Measurements from ENCODE around the gene MYBPH. TPM values are rescaled to one million over a fixed set of nuclear protein-coding genes. Genes with fewer than 3 reads are reported as not detected.

MYBPH gene
- total and polyA plus RNA-seq, 2 of the 13 experiments (the other 11 are each of a cell fraction or from before 2014, with no cell fraction given) = not detected

DNA sequence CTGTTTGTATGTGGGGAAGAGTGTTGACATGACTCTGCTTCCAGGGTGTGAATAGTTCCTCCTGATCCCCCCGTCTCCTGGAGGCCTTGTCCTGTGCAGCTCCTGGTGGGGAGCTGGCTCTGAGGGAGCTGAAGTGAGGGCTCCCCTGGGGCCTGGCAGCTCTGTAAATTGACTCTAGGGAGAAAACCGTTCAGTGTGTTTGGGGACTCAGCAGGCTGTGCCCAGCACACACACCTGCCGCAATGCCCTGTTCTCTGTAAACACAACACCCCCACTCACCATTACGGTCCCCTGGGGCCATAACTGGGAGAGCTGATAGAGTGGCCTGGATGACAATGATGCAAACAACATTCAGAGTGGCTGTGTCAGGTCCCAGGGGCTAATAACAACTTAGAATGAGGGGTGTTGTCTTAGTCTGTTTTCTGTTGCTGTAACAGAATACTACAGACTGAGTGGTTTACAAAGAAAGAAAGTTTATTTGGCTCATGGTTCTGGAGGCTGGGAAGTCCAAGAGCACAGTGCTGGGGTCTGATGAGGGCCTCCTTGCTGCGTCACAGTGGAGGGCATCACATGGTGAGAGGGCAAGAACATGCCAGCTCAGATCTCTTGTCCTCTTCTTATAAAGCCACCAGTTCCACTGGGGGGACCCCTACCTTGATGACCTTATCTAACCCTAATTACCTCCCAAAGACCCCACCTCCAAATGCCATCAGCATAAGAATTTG is 32.8 kb downstream of the MYBPH start:
- Histone ChIP-seq H3K4me1 (ENCODE audit: insufficient read depth, low read length) (0 out of 2 replicates have a peak, but pooled peaks cover 6% of the 10 kb centered on the region), H3K4me2 (ENCODE audit: low read depth, low read length) (no peak overlapping the region), H3K4me3 (replicated peaks in 1 of 3; ENCODE audit: insufficient read depth in 1 of 3, low read depth in 2 of 3, low read length in 3 of 3) (no peak overlapping the region), H3K27me3 (ENCODE audit: control insufficient read depth in 1 of 2, insufficient read depth in 2 of 2, low read length in 2 of 2) (peaks cover 2 to 12% of the 10 kb centered on the region in 2 experiments; a peak in 4 of 5 replicates), H3K36me3 (replicated peaks in 1 of 2; ENCODE audit: control insufficient read depth in 1 of 2, insufficient read depth in 2 of 2, low read length in 2 of 2) (no peaks in the 10 kb centered on the region), H3K9me3 (ENCODE audit: low read length) (no peaks in the 10 kb centered on the region), H2AFZ (ENCODE audit: low read length) (no peak overlapping the region), H3K79me2 (ENCODE audit: insufficient read depth, low read length) (no peaks in the 10 kb centered on the region), H3K27ac (ENCODE audit: extremely low read length, insufficient read depth, low read length) (no peak overlapping the region), H4K20me1 (ENCODE audit: insufficient read depth, low read length) (no peaks in the 10 kb centered on the region), H3K9ac (ENCODE audit: insufficient read depth, low read depth, low read length) (no peak overlapping the region)
- FAIRE-seq = no peak
- BruUV-seq (replicated peaks) = no TSS peak
- DNase-seq (ENCODE audit: low spot score) = no peak
- TF ChIP-seq ZNF564 (CRISPR knock-in tag; IDR thresholded peaks at IDR 0.05) (peak; percentile 92; the same call in 1 of the 2 replicates), ATF7-NPFF (CRISPR knock-in tag; IDR thresholded peaks at IDR 0.05; ENCODE audit: low read depth) (no peak), ZNF614 (CRISPR knock-in tag; IDR thresholded peaks at IDR 0.05; ENCODE audit: borderline replicate concordance) (no peak)
- TF ChIP-seq, protein P1, sequence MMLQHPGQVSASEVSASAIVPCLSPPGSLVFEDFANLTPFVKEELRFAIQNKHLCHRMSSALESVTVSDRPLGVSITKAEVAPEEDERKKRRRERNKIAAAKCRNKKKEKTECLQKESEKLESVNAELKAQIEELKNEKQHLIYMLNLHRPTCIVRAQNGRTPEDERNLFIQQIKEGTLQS (CRISPR knock-in tag; IDR thresholded peaks at IDR 0.05) = no peak
- POLR2A ChIA-PET = no interaction called here
- ATAC-seq = no peak
- WGBS (ENCODE audit: low lambda C conversion rate) = 42% methylated on average over 2 of the region's 5 CpGs
- in situ Hi-C loops (cut with HindIII; ENCODE audit: extremely low pct_ligation_motif_present, low pct_unique_long_range_greater_than_20kb) = no loop called here
- intact Hi-C loops (cut with micrococcal nuclease; ENCODE audit: unreplicated experiment) = no loop called here
- CTCF ChIA-PET (ENCODE audit: low intra/inter-chr PET ratio, low total read pairs) = no interaction called here

DNA sequence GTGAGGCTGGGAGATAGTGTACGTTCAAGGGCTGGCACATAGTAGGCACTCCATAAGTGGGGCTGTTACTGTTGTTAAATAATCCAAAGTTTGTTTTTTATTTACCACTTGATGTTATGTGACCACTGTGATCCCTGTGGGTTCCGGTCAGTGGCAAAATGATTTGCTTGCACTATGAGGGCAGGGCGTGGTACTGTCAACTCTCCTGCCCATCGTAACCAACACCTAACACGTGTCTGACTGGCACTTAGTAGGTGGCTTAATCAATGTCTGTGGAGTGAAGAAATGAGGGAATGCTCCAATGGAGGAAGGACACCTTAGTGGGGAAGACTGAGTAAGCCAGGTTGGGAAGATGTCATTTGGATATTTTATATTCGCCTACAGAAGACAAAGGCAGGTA is 33.5 kb downstream of the MYBPH start:
- Histone ChIP-seq H3K36me3 (replicated peaks in 1 of 2; ENCODE audit: control insufficient read depth in 1 of 2, insufficient read depth in 2 of 2, low read length in 2 of 2) (no peaks in the 10 kb centered on the region), H3K4me2 (ENCODE audit: low read depth, low read length) (no peak overlapping the region), H3K79me2 (ENCODE audit: insufficient read depth, low read length) (no peaks in the 10 kb centered on the region), H3K4me1 (ENCODE audit: insufficient read depth, low read length) (0 out of 2 replicates have a peak, but pooled peaks cover 6% of the 10 kb centered on the region), H3K9ac (ENCODE audit: insufficient read depth, low read depth, low read length) (no peak overlapping the region), H3K4me3 (replicated peaks in 1 of 3; ENCODE audit: insufficient read depth in 1 of 3, low read depth in 2 of 3, low read length in 3 of 3) (no peak overlapping the region), H3K27ac (ENCODE audit: extremely low read length, insufficient read depth, low read length) (no peak overlapping the region), H3K27me3 (ENCODE audit: control insufficient read depth in 1 of 2, insufficient read depth in 2 of 2, low read length in 2 of 2) (peaks cover 2 to 12% of the 10 kb centered on the region in 2 experiments; a peak in 4 of 5 replicates), H3K9me3 (ENCODE audit: low read length) (no peaks in the 10 kb centered on the region), H2AFZ (ENCODE audit: low read length) (no peak overlapping the region), H4K20me1 (ENCODE audit: insufficient read depth, low read length) (no peaks in the 10 kb centered on the region)
- CTCF ChIA-PET (ENCODE audit: low intra/inter-chr PET ratio, low total read pairs) = no interaction called here
- ATAC-seq (no peak), FAIRE-seq (no peak), DNase-seq (ENCODE audit: low spot score) (no peak)
- in situ Hi-C loops (cut with HindIII; ENCODE audit: extremely low pct_ligation_motif_present, low pct_unique_long_range_greater_than_20kb) (no loop called here), intact Hi-C loops (cut with micrococcal nuclease; ENCODE audit: unreplicated experiment) (no loop called here)
- POLR2A ChIA-PET = no interaction called here
- TF ChIP-seq ZKSCAN1 (IDR thresholded peaks at IDR 0.05; ENCODE audit: low read length) (0 out of 2 replicates have a peak, but pooled peaks have one; percentile 40), TARDBP (CRISPR knock-in tag; IDR thresholded peaks at IDR 0.05) (no peak)
- BruUV-seq (replicated peaks) = no TSS peak
- WGBS (ENCODE audit: low lambda C conversion rate) = 67% methylated on average over 6 of the region's 6 CpGs

Measured in HepG2 (cell line).